ENCODE measurements around the gene CAPN13.

- TF ChIP-seq POLR2A (IDR thresholded peaks at IDR 0.05) = no peak
- TF ChIP-seq CTCF (IDR thresholded peaks at IDR 0.05) = no peak
These were observed 122.2 kb downstream of the CAPN13 start for GRCh38 chr2:30684996-30685395.
